H1 (cell line): ENCODE measurements around the gene ADGRB2. TPM values are rescaled to one million over a fixed set of nuclear protein-coding genes. Genes with fewer than 3 reads are reported as not detected.

Source experiments
- polyA plus RNA-seq, 7 experiments: library from polyadenylated mRNA; depleted of rRNA in 3 of 7; stranded (reverse) in 5 of 7; unstranded in 2 of 7; fragments of >200 nt in 5 of 7; fragments of 200-250 nt in 2 of 7; gene quantifications; 1 replicate in 5 of 7; 2 replicates in 1 of 7; 4 replicates in 1 of 7; pipeline versions ENCODE4 v1.2.1 to v1.2.3, GENCODE V29; 2011 to 2013; ENCODE audit warnings: missing spikeins in 2 of 7, mixed read lengths in 2 of 7
- total RNA-seq: library from RNA; stranded (reverse); fragmentation: NEBNext Ultra II Directional; extraction: Animal tissue kit (Norgen Biotek cat#: 25700); gene quantifications from 2 replicates; pipeline ENCODE4 v1.2.1, GENCODE V29; 2021
- TF ChIP-seq, protein P1 (sequence below): fragments of 300-600 bp; sonication (generic); IDR thresholded peaks from 2 replicates; pipeline ENCODE4 v1.7.1; 2012; ENCODE audit warnings: low read length, moderate library complexity, mild to moderate bottlenecking, inconsistent platforms; ENCODE audit not compliant: insufficient replicate concordance

Gene ADGRB2
- total and polyA plus RNA-seq, 2 of the 8 experiments (the other 6 are each of a cell fraction or from before 2014, with no cell fraction given) = 15.6 to 26.2 TPM

DNA sequence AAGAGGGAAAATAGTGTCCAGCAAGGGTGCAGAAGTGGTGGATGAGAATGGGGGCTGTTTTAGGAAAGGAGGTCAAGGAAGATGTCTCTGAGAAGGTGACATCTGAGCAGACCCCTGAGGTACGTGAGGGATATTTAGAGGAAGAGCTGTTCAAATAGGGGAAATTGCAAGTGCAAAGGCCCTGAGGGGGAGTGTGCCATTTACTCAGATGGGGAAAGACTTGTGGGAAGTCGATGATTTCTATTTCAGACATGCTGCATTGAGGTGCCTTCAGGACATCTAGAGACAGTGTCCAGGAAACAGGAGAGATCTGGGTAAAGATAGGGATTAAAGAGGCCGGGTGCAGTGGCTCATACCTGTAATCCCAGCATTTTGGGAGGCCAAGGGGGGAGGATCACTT, 10.4 kb upstream of the ADGRB2 start (continued):
- TF ChIP-seq, protein P1, sequence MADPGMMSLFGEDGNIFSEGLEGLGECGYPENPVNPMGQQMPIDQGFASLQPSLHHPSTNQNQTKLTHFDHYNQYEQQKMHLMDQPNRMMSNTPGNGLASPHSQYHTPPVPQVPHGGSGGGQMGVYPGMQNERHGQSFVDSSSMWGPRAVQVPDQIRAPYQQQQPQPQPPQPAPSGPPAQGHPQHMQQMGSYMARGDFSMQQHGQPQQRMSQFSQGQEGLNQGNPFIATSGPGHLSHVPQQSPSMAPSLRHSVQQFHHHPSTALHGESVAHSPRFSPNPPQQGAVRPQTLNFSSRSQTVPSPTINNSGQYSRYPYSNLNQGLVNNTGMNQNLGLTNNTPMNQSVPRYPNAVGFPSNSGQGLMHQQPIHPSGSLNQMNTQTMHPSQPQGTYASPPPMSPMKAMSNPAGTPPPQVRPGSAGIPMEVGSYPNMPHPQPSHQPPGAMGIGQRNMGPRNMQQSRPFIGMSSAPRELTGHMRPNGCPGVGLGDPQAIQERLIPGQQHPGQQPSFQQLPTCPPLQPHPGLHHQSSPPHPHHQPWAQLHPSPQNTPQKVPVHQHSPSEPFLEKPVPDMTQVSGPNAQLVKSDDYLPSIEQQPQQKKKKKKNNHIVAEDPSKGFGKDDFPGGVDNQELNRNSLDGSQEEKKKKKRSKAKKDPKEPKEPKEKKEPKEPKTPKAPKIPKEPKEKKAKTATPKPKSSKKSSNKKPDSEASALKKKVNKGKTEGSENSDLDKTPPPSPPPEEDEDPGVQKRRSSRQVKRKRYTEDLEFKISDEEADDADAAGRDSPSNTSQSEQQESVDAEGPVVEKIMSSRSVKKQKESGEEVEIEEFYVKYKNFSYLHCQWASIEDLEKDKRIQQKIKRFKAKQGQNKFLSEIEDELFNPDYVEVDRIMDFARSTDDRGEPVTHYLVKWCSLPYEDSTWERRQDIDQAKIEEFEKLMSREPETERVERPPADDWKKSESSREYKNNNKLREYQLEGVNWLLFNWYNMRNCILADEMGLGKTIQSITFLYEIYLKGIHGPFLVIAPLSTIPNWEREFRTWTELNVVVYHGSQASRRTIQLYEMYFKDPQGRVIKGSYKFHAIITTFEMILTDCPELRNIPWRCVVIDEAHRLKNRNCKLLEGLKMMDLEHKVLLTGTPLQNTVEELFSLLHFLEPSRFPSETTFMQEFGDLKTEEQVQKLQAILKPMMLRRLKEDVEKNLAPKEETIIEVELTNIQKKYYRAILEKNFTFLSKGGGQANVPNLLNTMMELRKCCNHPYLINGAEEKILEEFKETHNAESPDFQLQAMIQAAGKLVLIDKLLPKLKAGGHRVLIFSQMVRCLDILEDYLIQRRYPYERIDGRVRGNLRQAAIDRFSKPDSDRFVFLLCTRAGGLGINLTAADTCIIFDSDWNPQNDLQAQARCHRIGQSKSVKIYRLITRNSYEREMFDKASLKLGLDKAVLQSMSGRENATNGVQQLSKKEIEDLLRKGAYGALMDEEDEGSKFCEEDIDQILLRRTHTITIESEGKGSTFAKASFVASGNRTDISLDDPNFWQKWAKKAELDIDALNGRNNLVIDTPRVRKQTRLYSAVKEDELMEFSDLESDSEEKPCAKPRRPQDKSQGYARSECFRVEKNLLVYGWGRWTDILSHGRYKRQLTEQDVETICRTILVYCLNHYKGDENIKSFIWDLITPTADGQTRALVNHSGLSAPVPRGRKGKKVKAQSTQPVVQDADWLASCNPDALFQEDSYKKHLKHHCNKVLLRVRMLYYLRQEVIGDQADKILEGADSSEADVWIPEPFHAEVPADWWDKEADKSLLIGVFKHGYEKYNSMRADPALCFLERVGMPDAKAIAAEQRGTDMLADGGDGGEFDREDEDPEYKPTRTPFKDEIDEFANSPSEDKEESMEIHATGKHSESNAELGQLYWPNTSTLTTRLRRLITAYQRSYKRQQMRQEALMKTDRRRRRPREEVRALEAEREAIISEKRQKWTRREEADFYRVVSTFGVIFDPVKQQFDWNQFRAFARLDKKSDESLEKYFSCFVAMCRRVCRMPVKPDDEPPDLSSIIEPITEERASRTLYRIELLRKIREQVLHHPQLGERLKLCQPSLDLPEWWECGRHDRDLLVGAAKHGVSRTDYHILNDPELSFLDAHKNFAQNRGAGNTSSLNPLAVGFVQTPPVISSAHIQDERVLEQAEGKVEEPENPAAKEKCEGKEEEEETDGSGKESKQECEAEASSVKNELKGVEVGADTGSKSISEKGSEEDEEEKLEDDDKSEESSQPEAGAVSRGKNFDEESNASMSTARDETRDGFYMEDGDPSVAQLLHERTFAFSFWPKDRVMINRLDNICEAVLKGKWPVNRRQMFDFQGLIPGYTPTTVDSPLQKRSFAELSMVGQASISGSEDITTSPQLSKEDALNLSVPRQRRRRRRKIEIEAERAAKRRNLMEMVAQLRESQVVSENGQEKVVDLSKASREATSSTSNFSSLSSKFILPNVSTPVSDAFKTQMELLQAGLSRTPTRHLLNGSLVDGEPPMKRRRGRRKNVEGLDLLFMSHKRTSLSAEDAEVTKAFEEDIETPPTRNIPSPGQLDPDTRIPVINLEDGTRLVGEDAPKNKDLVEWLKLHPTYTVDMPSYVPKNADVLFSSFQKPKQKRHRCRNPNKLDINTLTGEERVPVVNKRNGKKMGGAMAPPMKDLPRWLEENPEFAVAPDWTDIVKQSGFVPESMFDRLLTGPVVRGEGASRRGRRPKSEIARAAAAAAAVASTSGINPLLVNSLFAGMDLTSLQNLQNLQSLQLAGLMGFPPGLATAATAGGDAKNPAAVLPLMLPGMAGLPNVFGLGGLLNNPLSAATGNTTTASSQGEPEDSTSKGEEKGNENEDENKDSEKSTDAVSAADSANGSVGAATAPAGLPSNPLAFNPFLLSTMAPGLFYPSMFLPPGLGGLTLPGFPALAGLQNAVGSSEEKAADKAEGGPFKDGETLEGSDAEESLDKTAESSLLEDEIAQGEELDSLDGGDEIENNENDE = no peak
